A673 (cell line): ENCODE measurements around the gene DIS3L2. TPM values are rescaled to one million over a fixed set of nuclear protein-coding genes. Genes with fewer than 3 reads are reported as not detected.

Source experiments
- BruUV-seq: library from RNA; stranded (reverse); fragments of 400-500 nt; replicated peaks from 2 replicates; lab custom pipeline; 2021; lab: Mats Ljungman, UMichigan
- CTCF ChIA-PET: fragments of 300-600 bp; sonication (Branson Sonifier 250); formaldehyde crosslinking; loops from one replicate; lab custom pipeline; 2022; ENCODE audit warnings: antibody characterized with exemption; lab: Charles Lee
- POLR2A ChIA-PET: fragments of 300-600 bp; sonication (Branson Sonifier 250); formaldehyde crosslinking; loops from one replicate; lab custom pipeline; 2022; ENCODE audit warnings: antibody characterized with exemption; ENCODE audit not compliant: low non-redundant PET; lab: Charles Lee
- DNase-seq: peaks from one replicate; pipeline ENCODE4 v3.0.0-alpha.2; 2015; ENCODE audit warnings: low spot score
- H3K27ac ChIP-seq: fragments of 200-600 bp; sonication (generic); 2 replicates; pipeline ENCODE4 v1.5.1; 2016; ENCODE audit warnings: mixed run types, low read depth, mild to moderate bottlenecking, mixed read lengths, antibody characterized with exemption, low read length; ENCODE audit not compliant: poor library complexity, severe bottlenecking
- H3K27me3 ChIP-seq: fragments of 200-600 bp; sonication (generic); replicated peaks from 2 replicates; pipeline ENCODE4 v1.6.1; 2017; ENCODE audit warnings: mixed run types, low read depth, mild to moderate bottlenecking, mixed read lengths, antibody characterized with exemption, low read length; ENCODE audit not compliant: insufficient read depth, poor library complexity
- H3K36me3 ChIP-seq: fragments of 200-600 bp; sonication (generic); 2 replicates; pipeline ENCODE4 v1.6.1; 2016; ENCODE audit warnings: mixed run types, mild to moderate bottlenecking, mixed read lengths, antibody characterized with exemption, low read length; ENCODE audit not compliant: insufficient read depth, poor library complexity, severe bottlenecking
- H3K4me1 ChIP-seq: fragments of 200-600 bp; sonication (generic); 2 replicates; pipeline ENCODE4 v1.6.1; 2017; ENCODE audit warnings: mixed run types, mild to moderate bottlenecking, mixed read lengths, antibody characterized with exemption, low read length; ENCODE audit not compliant: insufficient read depth, poor library complexity, severe bottlenecking
- H3K4me3 ChIP-seq: fragments of 200-600 bp; sonication (generic); 2 replicates; pipeline ENCODE4 v1.5.1; 2016; ENCODE audit warnings: low read depth, mixed run types, mild to moderate bottlenecking, mixed read lengths, low read length; ENCODE audit not compliant: poor library complexity, severe bottlenecking
- H3K9me3 ChIP-seq: fragments of 200-600 bp; sonication (generic); 2 replicates; pipeline ENCODE4 v1.6.1; 2016; ENCODE audit warnings: mixed run types, low read depth, mild to moderate bottlenecking, mixed read lengths, antibody characterized with exemption, low read length; ENCODE audit not compliant: poor library complexity, severe bottlenecking
- CTCF ChIP-seq: fragments of 300-800, 200-600 bp; sonication (generic); conservative IDR thresholded peaks from 2 replicates; pipeline ENCODE4 v1.5.1; 2017; ENCODE audit warnings: low read depth, mild to moderate bottlenecking, antibody characterized with exemption, low read length, moderate library complexity, mixed read lengths
- EZH2 ChIP-seq: fragments of 200-600 bp; sonication (generic); IDR thresholded peaks from 2 replicates; pipeline ENCODE4 v1.6.1; 2017; ENCODE audit warnings: borderline replicate concordance, low read depth, mild to moderate bottlenecking, mixed read lengths, antibody characterized with exemption, low read length; ENCODE audit not compliant: poor library complexity, severe bottlenecking
- intact Hi-C: fragments of 100-400 bp; cut with micrococcal nuclease; formaldehyde crosslinking; loops from one replicate; pipeline ENCODE4 v1.10.0; 2022; ENCODE audit not compliant: unreplicated experiment
- total RNA-seq: library from RNA; stranded (reverse); gene quantifications from 2 replicates; pipeline ENCODE4 v1.2.3, GENCODE V29; 2021

Gene DIS3L2
- total RNA-seq, 1 experiment from 2014 or later: 38.7 TPM

GRCh38 chr2:232043966-232044365, 82.5 kb downstream of the DIS3L2 start:
- Histone ChIP-seq H3K27ac (no peak overlapping the region), H3K36me3 (no peaks in the 10 kb centered on the region), H3K27me3 (no peaks in the 10 kb centered on the region), H3K4me1 (peaks cover 5% of the 10 kb centered on the region), H3K4me3 (no peak overlapping the region), H3K9me3 (no peaks in the 10 kb centered on the region)
- POLR2A ChIA-PET: no interaction called here
- CTCF ChIA-PET: no interaction called here
- intact Hi-C loops: no loop called here
- BruUV-seq: no TSS peak
- no peak for DNase-seq
- TF ChIP-seq CTCF: no peak
- TF ChIP-seq EZH2: no peak

GRCh38 chr2:232049350-232049749, 87.8 kb downstream of the DIS3L2 start:
- Histone ChIP-seq H3K36me3 (no peaks in the 10 kb centered on the region), H3K27me3 (no peaks in the 10 kb centered on the region), H3K9me3 (no peaks in the 10 kb centered on the region), H3K4me1 (no peaks in the 10 kb centered on the region), H3K4me3 (no peak overlapping the region), H3K27ac (no peak overlapping the region)
- BruUV-seq: no TSS peak
- POLR2A ChIA-PET: no interaction called here
- DNase-seq: no peak
- intact Hi-C loops: no loop called here
- TF ChIP-seq CTCF (no peak), EZH2 (no peak)
- CTCF ChIA-PET: no interaction called here

- ChIA-PET POLR2A (no interaction called here), CTCF (no interaction called here)
- TF ChIP-seq CTCF (no peak), EZH2 (no peak)
- no peak overlapping the region for H3K27ac ChIP-seq
- no peaks in the 10 kb centered on the region for H3K27me3 ChIP-seq
- no peaks in the 10 kb centered on the region for H3K9me3 ChIP-seq
- no peak for DNase-seq
- no peaks in the 10 kb centered on the region for H3K4me1 ChIP-seq
- intact Hi-C loops: no loop called here
- H3K36me3 ChIP-seq: no peaks in the 10 kb centered on the region
- H3K4me3 ChIP-seq: no peak overlapping the region
- no TSS peak for BruUV-seq
Measured at GRCh38 chr2:232052591-232052990, 91.1 kb downstream of the DIS3L2 start.
